ENCODE data around the gene CENPN.

DNA sequence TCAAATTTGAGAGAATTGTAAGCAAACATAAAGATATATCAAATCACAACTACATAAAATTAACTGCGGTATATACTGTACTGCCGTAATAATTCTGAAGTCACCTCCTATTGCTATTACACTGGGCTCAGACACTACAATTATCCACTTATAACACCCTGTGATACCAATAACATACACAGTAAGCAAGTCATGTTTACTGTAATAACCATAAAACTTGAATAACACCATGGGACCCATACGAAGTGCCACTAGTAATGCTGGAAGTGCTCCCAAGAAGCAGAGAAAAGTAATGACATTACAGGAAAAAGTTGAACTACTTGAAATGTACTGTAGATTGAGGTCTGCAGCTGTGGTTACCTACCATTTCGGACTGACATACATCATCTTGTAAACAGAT is 24.4 kb upstream of the CENPN start:
- TF ChIP-seq CTCF (IDR thresholded peaks at IDR 0.05) (no peak), POLR2A (IDR thresholded peaks at IDR 0.05) (no peak), EP300 (IDR thresholded peaks at IDR 0.05) (no peak)

Measured in tibial nerve (tissue), 4 donors.